NCI-H1694 (cell line): ENCODE results near the gene TDRD10.

Experiments used
- DNase-seq: peaks from one replicate; lab custom pipeline; 2025; lab: John Stamatoyannopoulos, UW

The TDRD10 gene

DNA sequence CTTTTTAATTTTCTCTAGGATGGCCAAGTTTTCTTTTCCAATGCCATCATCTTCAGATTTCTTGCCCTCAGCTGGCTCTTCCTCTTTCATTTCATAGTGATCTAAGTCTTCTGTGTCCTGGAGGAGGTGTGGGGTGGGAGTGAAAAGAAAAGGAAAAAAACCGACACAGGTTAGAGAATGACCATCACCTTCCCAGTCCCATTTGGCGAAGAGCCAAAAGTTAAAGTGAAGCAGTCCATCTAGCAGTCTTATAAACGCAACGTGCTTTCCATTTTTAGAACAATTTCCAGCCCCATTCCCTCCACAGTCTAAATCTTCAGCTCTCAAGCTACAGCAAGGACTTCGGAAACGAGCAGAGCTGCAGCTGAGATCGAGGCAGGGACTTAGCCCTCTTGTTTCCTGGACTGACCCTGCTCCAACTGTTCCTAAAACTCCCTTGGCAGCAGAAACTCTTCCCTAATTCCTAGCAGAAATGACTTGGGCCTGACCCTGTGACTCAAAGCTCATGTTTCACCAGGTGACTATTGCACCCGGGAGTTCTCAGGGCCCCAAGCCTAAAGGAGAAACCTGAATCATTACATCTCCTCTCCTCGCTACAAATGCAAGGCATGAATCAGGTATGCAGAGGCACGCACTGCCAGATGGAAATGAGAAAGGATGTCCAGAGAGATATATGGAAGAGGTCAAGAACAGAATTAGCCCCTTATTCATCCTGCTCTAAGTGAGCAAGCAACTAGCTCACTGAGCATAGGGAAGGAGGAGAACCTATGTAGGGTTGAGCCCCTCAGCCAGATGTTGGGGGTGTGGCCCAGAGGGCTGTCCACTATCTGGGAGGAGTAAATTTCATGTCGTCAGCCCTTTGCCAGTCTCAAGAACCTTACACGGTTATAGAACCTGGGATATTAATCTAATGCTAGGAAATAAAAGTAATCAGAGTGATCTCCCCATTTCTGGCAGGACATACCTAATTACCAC, 51.3 kb downstream of the TDRD10 start:
- DNase-seq, result no peak

DNA sequence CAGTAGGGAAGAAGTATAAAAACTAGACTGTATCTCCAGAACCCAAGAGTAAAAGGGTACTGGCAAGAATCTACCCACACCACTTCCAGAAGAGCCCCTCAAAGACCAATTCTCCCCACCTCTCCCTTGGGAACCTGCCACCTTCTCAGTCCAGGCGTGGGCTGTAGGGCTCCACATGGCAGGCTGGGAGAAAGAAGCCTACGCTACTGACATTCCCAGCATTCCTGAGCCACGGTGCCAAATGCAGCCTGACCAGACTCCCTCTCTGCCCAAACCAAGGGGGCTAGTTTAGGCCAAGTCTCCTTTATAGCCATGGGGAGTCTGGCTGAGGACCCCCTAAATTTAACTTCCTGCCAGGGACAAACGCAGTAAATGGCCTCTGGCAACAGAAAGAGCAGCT, 54.4 kb downstream of the TDRD10 start:
- no peak for DNase-seq

DNA sequence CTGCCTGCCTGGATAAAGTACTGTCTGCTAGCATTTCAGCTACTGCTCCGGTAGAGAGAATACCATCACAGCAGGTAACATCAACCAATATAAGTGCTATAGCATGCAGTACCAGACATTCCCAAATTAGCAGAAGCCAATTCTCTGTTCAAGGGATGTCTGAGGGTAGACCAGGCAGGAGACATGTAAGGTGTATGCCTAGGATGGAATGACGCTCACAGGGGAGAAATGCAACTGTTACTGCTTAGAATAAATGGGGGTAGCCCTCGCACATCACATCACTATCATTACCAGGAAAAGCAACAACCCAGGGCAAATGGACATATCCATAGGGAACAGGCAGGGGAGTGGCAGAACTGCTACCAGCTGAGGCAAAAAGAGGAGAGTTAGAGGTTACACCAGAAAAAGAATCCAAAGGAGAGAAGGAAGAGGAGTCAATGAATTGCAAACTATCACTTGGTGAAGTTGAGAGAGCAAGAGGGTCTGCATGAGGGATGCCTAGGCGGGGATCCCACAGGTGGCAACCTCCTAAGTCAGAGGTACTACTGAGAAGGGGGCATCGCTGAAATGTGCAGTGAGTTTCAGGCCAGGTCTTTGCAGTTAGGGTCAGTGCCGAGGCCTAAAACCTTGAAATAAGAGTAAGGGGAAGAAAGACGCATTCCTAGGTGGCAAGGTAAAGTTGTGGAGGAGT, 55.4 kb downstream of the TDRD10 start:
- DNase-seq, result no peak

GRCh38 chr1:154557939-154558719, 56.1 kb downstream of the TDRD10 start, which contains the start of gene UBE2Q1:
Gene UBE2Q1 (minus strand): TSS chr1:154558662. CDS start chr1:154558553, 109 bp downstream.
- no peak for DNase-seq

DNA sequence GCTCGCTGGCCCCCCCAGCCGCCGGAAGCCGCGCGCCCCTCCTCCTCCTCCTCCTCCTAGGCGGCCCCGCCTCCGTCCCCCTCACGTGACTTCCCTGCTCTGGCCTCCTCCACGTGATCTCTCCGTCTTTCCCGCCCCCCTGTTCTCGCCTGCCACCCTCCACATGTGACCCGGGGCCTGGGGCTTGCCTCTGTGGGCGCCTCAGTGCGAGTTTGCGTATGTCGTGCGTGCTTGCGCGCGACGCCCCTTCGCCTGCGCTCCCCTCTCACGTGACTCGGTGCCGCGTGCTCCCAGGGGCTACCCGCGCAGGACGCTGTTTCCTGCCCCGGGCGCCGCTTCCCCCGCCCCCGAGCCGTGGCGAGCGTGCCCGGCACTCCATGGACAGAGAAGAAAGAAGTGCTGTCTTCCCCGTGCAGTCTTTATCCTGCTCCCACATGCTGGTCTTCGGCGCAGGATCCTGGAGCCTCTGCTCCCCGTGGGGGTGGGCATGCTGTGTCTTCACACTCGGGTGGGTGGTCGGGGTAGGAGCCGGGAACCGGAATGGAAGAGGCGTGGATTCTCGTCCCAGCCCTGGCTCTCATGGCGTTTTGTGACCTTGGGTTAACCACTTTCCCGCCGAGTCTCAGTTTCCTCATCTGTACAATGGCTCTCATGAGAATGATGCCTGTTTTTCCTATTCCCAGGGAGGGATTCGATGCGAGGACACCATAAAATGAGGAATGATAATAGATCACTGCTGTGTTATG, 56.9 kb downstream of the TDRD10 start:
- DNase-seq, result peak; percentile 99

GRCh38 chr1:154559466-154560044, 57.5 kb downstream of the TDRD10 start:
- DNase-seq, result peak; percentile 99

- no peak for DNase-seq
Measured at GRCh38 chr1:154565876-154566275, 63.9 kb downstream of the TDRD10 start.

GRCh38 chr1:154567386-154568156, 65.6 kb downstream of the TDRD10 start, which contains the start of gene CHRNB2:
Gene CHRNB2 (plus strand): TSS chr1:154567778. CDS start chr1:154568045, 267 bp downstream.
- peak; percentile 92 for DNase-seq

DNA sequence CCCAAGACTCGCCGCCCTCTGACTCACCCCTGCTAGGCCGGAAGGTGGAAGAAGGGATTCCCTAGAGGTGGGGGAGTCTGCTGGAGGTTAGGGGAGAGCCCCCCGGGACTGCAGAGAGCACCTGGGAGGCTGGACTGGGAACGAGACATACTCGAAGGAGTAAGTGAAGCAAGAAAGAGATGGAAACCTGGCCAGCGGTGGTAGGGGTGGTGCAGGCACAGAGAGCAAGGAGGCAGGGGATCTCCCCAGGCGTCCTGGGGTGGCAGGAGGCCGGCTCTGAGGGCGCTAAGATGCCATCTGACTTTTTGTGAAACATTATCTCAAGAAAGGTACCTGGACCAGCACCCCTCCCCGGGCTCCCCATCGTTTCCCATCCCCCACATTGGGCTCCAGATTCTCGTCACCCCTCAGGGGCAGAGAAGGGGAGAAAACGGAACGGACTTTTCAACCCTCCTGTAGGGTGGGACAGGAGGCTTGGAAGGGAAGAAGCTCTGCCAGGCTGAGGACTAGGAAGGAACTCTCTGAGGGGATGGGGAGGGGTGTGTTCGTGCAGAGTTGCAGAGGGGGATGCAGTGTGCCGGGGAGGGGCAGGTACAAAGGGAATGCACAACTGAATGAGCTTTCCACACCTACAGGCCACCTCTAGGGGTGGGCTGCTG, 66.3 kb downstream of the TDRD10 start:
- no peak for DNase-seq

- DNase-seq, result no peak
Measured at GRCh38 chr1:154571244-154571963, 69.4 kb downstream of the TDRD10 start.

- no peak for DNase-seq
Measured at GRCh38 chr1:154571964-154572288, 69.9 kb downstream of the TDRD10 start.

DNA sequence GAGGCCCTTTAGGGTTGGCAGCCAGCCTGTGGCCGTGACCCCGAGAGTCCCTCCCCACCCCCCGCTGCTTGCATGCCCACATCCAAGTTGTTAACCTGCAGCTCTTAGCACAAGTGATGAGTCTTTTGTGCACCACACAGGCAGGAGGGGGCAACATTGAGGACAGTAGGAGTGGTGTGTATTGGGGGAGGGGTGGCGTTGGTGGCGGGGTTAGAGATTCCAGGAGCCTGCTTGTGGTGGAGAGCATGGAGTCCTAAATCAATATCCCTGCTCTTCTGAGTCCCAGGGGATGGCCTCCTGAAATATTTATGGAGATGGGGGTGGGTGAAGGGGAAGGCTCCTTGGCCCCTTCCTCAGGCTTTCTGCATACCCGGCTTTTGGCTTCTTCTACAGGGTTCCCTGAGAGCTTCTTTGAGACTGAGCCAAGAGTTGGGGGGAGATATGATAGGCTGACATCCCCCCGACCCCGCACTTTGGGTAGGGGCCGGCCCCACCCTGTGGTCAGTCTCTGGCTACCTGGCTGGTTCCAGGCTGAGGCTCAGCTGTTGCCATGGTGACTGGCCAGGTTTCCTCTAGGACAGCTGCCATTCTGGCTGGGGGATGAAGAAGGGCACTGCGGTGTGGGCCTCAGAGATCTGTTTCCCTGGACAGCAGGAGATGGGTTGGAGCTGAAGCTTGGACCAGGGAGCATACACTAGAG, 70.6 kb downstream of the TDRD10 start:
- no peak for DNase-seq

DNA sequence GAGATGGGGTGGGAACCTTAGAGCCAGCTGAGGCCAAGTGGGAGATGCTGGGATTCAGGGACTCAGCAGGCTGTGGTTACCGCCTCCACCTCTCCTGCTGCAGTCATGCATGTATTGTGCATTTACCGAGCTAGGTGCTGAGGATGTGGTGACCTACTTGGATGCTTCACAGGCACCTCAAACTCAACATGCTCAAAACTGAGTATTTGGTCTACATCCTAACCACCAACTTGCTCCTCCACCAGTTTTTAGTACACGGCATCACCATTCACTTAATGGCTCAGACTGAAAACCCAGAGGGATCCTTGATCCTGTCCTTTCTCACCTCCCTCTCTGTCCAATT, 71.1 kb downstream of the TDRD10 start:
- no peak for DNase-seq

- DNase-seq, result peak; percentile 84
Measured at GRCh38 chr1:154574716-154575115, 72.7 kb downstream of the TDRD10 start.

DNA sequence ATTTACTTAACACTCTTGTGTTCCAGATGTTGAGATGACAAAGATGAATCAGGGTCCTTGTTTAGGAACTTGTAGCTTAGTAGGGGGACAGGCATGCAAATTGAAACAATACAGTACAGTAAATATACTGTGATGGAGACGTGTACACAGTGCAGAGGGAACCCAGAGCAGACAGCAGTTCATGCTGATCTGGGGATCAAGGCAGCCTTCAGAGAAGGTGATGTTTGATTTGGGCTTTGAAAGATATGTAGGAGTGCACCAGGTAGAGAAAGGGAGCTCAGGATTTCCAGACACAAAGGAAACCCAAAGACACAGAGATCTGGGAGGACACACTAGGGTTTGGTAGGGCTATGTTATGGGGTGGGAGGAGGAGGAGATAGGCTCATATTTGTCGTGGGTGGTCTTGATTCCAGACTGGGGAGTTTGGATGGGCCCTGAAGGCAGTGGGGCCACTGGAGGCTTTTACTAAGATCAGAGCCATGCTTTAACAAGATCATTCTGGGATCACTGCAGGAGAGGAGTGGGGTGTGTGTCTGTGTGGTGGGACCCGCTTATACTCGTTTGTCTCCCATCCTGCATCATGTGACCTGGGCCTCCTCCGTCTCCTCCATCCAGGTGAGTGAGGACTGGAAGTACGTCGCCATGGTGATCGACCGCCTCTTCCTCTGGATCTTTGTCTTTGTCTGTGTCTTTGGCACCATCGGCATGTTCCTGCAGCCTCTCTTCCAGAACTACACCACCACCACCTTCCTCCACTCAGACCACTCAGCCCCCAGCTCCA, 73.3 kb downstream of the TDRD10 start:
- DNase-seq, result no peak

DNA sequence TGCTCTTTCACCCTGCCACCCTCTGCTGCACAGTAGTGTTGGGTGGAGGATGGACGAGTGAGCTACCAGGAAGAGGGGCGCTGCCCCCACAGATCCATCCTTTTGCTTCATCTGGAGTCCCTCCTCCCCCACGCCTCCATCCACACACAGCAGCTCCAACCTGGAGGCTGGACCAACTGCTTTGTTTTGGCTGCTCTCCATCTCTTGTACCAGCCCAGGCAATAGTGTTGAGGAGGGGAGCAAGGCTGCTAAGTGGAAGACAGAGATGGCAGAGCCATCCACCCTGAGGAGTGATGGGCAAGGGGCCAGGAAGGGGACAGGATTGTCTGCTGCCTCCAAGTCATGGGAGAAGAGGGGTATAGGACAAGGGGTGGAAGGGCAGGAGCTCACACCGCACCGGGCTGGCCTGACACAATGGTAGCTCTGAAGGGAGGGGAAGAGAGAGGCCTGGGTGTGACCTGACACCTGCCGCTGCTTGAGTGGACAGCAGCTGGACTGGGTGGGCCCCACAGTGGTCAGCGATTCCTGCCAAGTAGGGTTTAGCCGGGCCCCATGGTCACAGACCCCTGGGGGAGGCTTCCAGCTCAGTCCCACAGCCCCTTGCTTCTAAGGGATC, 74.0 kb downstream of the TDRD10 start:
- DNase-seq, result peak; percentile 13

GRCh38 chr1:154577346-154578057, 75.5 kb downstream of the TDRD10 start:
- DNase-seq, result no peak
